ENCODE data around the gene MYOG. TPM values are rescaled to one million over a fixed set of nuclear protein-coding genes. Genes with fewer than 3 reads are reported as not detected.

MYOG gene
- total RNA-seq, 2 donors from 2014 or later: not detected

DNA sequence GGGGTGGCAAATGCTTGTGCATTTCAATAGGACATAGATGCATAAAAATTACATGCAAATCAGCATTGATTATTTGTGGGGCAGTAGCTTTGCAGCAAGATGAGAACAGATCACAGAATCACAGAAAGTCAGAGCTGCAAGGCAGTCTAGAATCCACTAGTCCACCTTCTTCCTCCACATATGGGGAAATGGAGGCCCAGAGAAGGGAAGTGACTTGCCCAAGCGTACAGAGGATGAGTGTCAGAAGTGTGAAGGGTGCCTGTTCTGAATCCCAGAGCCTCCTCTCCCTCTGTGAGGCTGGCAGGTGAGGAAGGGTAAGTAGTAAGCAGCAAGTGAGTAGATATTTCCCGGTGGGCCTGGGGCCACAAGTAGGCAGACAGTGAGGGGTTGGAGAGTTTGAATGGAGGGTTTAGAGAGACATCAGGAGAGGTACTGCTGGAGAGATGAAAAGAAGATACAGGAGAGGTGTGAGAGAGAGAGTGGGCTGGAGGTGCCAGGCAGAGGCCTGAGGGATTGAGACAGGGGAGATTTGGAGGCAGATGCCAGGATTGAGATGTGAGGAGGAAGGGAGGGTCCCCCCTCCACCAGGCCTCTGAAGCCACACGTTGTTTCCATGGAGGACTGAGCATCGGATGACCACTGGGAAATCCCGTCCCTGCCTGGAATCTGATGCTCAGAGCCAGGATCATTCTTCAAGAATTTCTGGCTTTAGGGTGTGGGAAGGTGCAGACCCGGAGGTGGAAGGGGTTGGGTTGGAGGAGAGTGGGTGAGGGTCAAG, 4.8 kb upstream of the MYOG start:
- no peak for DNase-seq
- TF ChIP-seq, protein P1, sequence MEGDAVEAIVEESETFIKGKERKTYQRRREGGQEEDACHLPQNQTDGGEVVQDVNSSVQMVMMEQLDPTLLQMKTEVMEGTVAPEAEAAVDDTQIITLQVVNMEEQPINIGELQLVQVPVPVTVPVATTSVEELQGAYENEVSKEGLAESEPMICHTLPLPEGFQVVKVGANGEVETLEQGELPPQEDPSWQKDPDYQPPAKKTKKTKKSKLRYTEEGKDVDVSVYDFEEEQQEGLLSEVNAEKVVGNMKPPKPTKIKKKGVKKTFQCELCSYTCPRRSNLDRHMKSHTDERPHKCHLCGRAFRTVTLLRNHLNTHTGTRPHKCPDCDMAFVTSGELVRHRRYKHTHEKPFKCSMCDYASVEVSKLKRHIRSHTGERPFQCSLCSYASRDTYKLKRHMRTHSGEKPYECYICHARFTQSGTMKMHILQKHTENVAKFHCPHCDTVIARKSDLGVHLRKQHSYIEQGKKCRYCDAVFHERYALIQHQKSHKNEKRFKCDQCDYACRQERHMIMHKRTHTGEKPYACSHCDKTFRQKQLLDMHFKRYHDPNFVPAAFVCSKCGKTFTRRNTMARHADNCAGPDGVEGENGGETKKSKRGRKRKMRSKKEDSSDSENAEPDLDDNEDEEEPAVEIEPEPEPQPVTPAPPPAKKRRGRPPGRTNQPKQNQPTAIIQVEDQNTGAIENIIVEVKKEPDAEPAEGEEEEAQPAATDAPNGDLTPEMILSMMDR (IDR thresholded peaks at IDR 0.05): no peak
- Histone ChIP-seq H3K27ac (no peak overlapping the region), H3K9ac (ENCODE audit: low read depth in 2 of 2, low read length in 2 of 2) (no peak overlapping the region), H3K27me3 (no peaks in the 10 kb centered on the region), H3K9me3 (no peaks in the 10 kb centered on the region), H3K36me3 (no peaks in the 10 kb centered on the region), H3K4me3 (no peak overlapping the region), H3K4me1 (no peaks in the 10 kb centered on the region)
- intact Hi-C loops (cut with DNase I): no loop called here

DNA sequence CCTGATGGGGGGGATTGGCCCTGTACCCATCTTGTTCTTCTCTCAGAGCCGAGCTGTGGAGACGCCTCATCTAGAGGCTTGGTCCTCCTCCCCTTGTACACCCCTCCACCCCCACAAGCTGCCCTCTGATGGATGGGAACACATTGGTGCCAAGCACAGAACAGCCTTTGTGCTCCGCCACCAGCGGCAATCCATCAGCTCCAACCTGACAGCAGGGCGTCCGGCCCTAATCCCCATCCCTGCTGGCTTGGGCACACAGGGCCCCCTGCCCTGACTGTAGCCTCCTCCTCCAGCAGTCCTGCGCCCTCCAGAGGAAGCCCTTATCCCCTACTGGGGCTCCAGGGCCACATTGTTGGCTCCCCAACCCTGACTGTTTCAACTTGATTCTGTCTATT, 3.8 kb upstream of the MYOG start:
- no peaks in the 10 kb centered on the region for H3K9me3 ChIP-seq
- no peak overlapping the region for H3K4me3 ChIP-seq
- TF ChIP-seq, protein P1 (IDR thresholded peaks at IDR 0.05): no peak
- no peaks in the 10 kb centered on the region for H3K36me3 ChIP-seq
- intact Hi-C loops (cut with DNase I): no loop called here
- no peak overlapping the region for H3K9ac ChIP-seq (ENCODE audit: low read depth in 2 of 2, low read length in 2 of 2)
- H3K27ac ChIP-seq: no peak overlapping the region
- DNase-seq: no peak
- H3K4me1 ChIP-seq: no peaks in the 10 kb centered on the region
- H3K27me3 ChIP-seq: no peaks in the 10 kb centered on the region

DNA sequence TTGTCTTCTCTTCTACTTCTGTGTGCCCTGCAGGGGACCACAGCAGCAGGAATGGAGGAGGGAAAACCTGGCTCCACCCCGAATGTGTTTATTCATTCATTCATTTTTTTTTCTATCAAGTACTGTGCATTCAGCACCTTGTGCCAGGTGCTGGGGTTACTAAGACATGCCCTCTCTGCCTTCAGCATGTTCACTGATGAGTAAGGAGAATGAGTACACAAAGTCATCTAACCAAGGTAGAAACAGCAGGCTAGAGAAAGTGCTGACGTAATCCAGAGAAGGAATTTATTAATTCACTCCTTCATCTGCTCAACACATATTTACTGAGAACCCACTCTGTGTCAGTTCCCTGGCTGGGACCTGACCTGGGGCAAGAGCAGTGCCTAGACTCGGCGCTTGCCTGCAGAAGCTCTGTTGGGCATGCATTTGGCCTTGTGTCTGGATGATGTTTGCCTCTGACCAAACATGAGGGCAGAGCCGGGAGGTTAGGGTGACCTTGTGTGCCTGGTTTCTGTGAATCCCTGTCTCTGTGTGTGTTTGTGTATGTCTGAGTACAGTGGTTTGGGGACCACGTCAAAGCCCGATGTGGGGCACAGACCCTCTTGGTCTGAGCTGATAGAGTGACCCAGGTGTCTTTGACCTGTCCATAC, 3.3 kb upstream of the MYOG start:
- Histone ChIP-seq H3K36me3 (no peaks in the 10 kb centered on the region), H3K9ac (ENCODE audit: low read depth in 2 of 2, low read length in 2 of 2) (no peak overlapping the region), H3K4me3 (no peak overlapping the region), H3K4me1 (no peaks in the 10 kb centered on the region), H3K27ac (no peak overlapping the region), H3K9me3 (no peaks in the 10 kb centered on the region), H3K27me3 (no peaks in the 10 kb centered on the region)
- intact Hi-C loops (cut with DNase I): no loop called here
- TF ChIP-seq, protein P1 (IDR thresholded peaks at IDR 0.05): no peak
- DNase-seq: no peak

DNA sequence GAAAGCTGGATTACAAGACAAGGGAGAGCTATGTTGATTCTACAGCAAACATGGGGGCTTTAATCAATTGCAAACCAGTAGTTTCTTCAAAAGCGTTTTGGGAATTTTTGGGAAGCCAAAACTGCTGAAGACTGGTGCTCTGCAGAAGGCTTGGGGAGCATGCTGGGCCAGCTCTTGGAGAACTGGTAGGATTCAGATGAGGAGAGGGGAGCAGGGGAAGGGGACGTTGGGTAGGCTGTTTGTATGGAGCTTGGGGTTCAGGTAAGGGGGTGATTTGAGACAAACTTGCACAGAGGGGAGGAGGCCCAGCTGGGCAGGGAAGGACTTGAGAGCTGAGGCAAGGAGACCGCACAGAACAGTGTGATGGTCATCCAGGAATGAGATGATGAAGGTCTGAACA, 2.6 kb upstream of the MYOG start:
- no peak for DNase-seq
- Histone ChIP-seq H3K4me3 (no peak overlapping the region), H3K27ac (no peak overlapping the region), H3K9ac (ENCODE audit: low read depth in 2 of 2, low read length in 2 of 2) (no peak overlapping the region), H3K36me3 (no peaks in the 10 kb centered on the region), H3K27me3 (no peaks in the 10 kb centered on the region), H3K9me3 (no peaks in the 10 kb centered on the region), H3K4me1 (no peaks in the 10 kb centered on the region)
- TF ChIP-seq, protein P1 (IDR thresholded peaks at IDR 0.05): no peak
- intact Hi-C loops (cut with DNase I): no loop called here

DNA sequence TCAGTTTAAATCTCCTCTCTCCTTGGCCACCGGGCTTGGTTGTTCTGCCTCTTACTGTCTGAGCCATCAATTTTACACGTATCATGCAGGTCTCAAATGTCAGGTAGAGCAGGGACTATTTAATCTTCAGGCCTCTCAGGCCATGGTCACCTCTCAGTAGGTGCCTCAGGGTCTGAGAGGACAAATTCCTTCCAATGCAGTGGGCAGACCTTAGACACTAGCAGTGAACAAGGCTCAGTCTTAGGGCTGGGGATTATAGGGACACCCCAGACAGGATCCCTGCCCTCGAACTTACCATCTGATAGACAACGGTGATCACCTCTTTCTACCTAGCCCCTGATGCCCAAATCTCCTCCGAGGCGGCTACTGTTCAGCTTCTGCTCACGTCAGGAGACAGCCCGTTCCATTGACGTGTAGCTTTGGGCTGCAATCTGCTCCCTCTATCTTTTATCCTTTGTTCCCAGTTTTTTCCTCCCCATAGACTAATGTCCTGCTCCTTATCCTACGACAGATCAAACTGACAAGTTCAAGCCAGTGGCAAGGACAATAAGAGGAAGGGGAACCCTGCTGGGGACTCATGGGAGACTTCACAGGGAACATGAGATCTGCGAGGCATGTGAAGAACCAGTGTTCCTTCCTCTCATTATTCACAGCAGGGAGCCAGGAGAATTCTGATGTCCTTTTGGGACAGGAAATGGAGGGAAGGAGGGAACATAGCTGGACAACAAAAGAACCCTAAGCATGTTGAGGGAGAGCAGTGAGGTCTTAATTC, 1.4 kb upstream of the MYOG start:
- Histone ChIP-seq H3K4me3 (no peak overlapping the region), H3K4me1 (no peaks in the 10 kb centered on the region), H3K27ac (no peak overlapping the region), H3K36me3 (no peaks in the 10 kb centered on the region), H3K9me3 (no peaks in the 10 kb centered on the region), H3K27me3 (no peaks in the 10 kb centered on the region), H3K9ac (ENCODE audit: low read depth in 2 of 2, low read length in 2 of 2) (no peak overlapping the region)
- TF ChIP-seq, protein P1 (IDR thresholded peaks at IDR 0.05): no peak
- intact Hi-C loops (cut with DNase I): no loop called here
- no peak for DNase-seq
